ENCODE results near the gene ZMIZ2. TPM values are rescaled to one million over a fixed set of nuclear protein-coding genes. Genes with fewer than 3 reads are reported as not detected.

The ZMIZ2 gene
- polyA plus RNA-seq, 1 donor, result 37.4 TPM

- no peak for DNase-seq (ENCODE audit: low read depth)
Observed at GRCh38 chr7:44757311-44757710, 8.7 kb downstream of the ZMIZ2 start.

- DNase-seq (ENCODE audit: low read depth), result no peak
Observed at GRCh38 chr7:44757739-44758138, 9.1 kb downstream of the ZMIZ2 start.

GRCh38 chr7:44759246-44759645, 10.6 kb downstream of the ZMIZ2 start:
- DNase-seq (ENCODE audit: low read depth), result no peak

GRCh38 chr7:44760034-44760580, 11.5 kb downstream of the ZMIZ2 start:
- DNase-seq (ENCODE audit: low read depth), result no peak

- DNase-seq (ENCODE audit: low read depth), result no peak
Observed at GRCh38 chr7:44761207-44762161, 12.8 kb downstream of the ZMIZ2 start.

GRCh38 chr7:44762300-44762699, 13.7 kb downstream of the ZMIZ2 start:
- no peak for DNase-seq (ENCODE audit: low read depth)

- no peak for DNase-seq (ENCODE audit: low read depth)
Observed at GRCh38 chr7:44762726-44763522, 14.3 kb downstream of the ZMIZ2 start.

- no peak for DNase-seq (ENCODE audit: low read depth)
Observed at GRCh38 chr7:44764081-44764480, 15.4 kb downstream of the ZMIZ2 start.

GRCh38 chr7:44764665-44765578, 16.3 kb downstream of the ZMIZ2 start:
- DNase-seq (ENCODE audit: low read depth), result no peak

- no peak for DNase-seq (ENCODE audit: low read depth)
Observed at GRCh38 chr7:44765579-44766415, 17.1 kb downstream of the ZMIZ2 start.

GRCh38 chr7:44766416-44766801, 17.8 kb downstream of the ZMIZ2 start:
- DNase-seq (ENCODE audit: low read depth), result no peak

GRCh38 chr7:44767134-44767911, 18.7 kb downstream of the ZMIZ2 start:
- no peak for DNase-seq (ENCODE audit: low read depth)

GRCh38 chr7:44767912-44768627, 19.4 kb downstream of the ZMIZ2 start:
- peak; percentile 70 for DNase-seq (ENCODE audit: low read depth)

- DNase-seq (ENCODE audit: low read depth), result no peak
Observed at GRCh38 chr7:44768628-44769371, 20.2 kb downstream of the ZMIZ2 start.

GRCh38 chr7:44769376-44769775, 20.7 kb downstream of the ZMIZ2 start:
- DNase-seq (ENCODE audit: low read depth), result no peak

GRCh38 chr7:44769776-44770294, 21.2 kb downstream of the ZMIZ2 start:
- no peak for DNase-seq (ENCODE audit: low read depth)

GRCh38 chr7:44771358-44771757, 22.7 kb downstream of the ZMIZ2 start:
- no peak for DNase-seq (ENCODE audit: low read depth)

- DNase-seq (ENCODE audit: low read depth), result no peak
Observed at GRCh38 chr7:44772440-44772839, 23.8 kb downstream of the ZMIZ2 start.

Measured in forelimb muscle (tissue), 1 donor.